OCI-M1 (cell line): ENCODE results near the gene MIPOL1.
"Not testable (repeated sequence)": the region's sequence is repeated elsewhere in the genome, so short reads cannot be mapped to it uniquely, and the experiment has no call there.

ENCODE experiments used
- DNase-seq: peaks from one replicate; lab custom pipeline; 2025; lab: John Stamatoyannopoulos, UW

The MIPOL1 gene

GRCh38 chr14:37545174-37545573 lies 347.4 kb downstream of the MIPOL1 start:
- no peak for DNase-seq

DNA sequence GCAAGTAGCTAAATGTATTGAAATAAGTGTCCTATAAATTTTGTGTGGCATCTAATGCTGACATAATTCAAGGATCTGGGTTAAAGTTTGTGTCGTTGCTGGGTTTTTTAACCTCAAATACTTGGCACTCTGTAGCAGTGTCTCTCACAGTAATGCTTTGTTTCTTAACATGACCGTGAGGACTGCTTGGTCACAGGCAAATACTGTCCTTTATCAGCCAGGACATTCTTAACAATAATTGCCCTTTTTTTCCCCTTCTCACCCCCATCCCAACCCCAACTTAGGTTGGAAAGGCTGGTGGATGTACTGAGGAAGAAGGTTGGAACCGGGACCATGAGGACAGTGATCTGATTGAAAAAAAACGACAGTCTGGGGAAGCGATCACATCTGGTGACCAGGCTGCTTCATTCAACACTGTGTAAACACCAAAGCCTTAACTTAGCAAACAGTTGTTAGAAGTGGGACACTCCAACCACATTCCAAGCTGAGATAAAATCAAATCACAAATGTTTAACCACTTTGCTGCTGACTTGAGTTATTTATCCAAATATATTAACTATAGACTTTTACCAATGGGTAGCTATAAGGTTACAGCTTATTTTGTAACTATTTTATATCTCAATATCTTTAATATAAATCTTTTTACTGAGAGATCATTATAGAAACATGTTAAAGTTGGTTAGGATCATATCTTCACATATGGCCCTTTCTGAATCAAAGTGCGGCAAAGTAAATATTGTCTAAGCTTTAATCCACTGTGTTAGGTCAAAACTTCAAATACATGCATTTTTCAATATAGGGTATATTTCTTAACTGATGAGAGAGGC lies 349.1 kb downstream of the MIPOL1 start:
- DNase-seq = no peak

DNA sequence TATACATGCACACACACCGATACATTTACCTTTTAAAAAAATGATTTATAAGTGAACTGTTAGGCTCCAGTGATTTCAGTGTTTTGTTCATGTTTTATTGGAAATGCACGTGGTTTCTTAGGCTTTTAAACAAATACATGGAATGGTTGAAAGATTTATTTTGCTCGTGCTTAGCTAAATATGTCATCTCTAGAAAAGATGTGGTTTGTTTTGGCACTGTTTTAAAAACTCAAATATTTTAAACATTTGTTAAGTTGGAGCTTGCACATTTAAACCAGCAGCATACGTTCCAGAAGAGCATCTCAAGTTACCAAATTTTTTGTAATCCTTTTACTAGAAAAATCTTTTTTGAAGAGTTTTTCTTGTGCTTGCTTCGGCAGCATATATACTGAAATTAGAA lies 352.8 kb downstream of the MIPOL1 start:
- no peak for DNase-seq

- DNase-seq = no peak
Measured at GRCh38 chr14:37551119-37551518, 353.4 kb downstream of the MIPOL1 start.

DNA sequence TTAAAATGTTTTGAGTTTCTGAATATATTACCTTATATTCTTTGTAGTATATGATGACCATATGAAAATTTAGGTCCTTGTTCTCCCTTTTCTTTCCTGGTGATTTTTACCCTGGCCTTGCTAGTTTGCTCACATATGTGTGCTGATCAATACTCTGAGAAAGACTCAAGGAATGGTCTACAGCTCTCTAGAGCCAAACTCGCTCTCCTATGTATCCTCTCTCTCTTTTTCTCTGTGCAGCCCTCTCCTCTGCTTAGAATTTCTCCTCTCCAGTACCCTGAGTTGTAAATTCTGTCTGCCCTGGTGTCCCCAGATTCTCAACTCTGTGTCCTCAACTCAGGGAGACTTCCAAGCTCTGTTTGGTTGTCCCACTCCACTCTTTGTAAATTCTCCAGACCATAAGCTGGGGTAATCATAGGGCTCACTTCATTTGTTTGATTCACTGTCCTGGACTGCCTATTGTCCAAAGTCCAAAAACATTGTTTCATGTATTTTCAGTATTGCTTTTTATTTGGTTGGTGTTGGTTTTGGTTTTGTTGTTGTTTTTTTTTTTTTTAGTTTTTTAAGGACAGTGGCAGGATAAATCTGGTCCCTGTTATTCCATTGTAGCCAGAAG lies 356.3 kb downstream of the MIPOL1 start:
- no peak for DNase-seq

DNA sequence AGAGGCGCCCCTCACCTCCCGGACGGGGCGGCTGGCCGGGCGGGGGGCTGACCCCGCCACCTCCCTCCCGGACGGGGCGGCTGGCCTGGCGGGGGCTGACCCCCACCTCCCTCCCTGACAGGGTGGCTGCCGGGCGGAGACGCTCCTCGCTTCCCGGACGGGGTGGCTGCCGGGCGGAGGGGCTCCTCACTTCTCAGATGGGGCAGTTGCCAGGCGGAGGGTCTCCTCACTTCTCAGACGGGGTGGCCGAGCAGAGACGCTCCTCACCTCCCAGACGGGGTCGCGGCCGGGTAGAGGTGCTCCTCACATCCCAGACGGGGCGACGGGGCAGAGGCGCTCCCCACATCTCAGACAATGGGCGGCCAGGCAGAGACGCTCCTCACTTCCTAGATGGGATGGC lies 357.9 kb downstream of the MIPOL1 start:
- DNase-seq = not testable (repeated sequence)

DNA sequence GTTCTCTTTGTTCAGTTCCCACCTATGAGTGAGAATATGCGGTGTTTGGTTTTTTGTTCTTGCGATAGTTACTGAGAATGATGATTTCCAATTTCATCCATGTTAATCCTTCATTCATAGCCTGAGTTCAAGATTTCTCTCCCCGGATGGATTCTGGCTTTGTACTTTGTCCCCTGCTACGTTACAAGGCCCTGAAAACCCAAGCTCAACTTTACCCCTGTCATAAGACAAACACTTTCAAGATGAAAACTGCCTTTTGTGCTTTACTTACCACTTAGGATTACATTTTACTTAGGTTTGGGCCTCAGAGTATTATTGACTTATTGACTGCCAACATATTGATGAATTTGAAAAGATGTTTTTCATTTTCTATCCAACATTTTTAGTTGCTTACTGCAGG lies 361.0 kb downstream of the MIPOL1 start:
- no peak for DNase-seq

DNA sequence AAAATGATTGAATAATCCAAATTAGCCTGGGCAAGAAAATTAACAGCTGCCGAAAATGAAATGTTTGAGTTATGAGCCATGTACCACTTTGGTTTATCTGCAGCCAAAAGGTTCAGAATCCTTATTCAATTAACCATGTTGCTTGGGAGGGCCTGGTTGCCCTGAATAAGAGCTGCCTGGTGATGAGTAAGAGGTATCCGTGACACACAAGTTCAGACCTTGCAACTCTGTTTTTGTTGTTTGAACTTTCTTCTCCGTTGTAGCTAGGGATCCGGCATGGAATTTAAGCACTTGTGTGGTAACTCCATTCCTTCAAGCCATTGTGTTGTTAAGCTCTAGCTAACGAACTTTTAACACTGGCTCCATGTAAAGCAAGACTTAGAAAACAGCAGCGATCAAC lies 361.6 kb downstream of the MIPOL1 start:
- no peak for DNase-seq

- no peak for DNase-seq
Measured at GRCh38 chr14:37563189-37563588, 365.5 kb downstream of the MIPOL1 start.

GRCh38 chr14:37565550-37565949 lies 367.8 kb downstream of the MIPOL1 start:
- DNase-seq = peak; percentile 5

DNA sequence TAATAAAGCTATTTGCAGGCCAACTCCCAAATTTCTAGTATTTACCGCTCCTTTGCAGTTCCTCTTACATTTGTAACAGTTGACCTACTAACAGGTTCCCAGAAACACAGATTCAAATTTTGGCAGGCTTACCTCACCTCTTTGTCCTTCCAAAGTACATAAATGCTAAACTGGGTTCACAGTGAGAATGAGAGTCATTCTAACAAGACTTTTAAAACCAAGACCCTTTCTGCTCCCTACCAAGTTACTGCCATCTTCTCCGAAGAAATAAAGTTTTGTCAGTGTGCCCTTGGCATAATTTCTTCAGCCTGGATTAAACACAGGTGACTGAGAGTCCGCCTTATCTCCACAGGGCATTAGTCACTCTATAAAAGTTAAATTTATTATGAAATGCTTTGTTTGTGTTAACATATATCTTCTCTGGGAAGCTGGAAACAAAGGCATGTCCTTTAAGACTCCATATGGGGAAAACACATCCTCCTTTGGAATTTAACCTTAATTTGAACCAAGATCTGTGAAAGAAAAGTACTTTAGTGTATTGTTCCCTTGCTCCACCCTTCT lies 369.2 kb downstream of the MIPOL1 start:
- no peak for DNase-seq

DNA sequence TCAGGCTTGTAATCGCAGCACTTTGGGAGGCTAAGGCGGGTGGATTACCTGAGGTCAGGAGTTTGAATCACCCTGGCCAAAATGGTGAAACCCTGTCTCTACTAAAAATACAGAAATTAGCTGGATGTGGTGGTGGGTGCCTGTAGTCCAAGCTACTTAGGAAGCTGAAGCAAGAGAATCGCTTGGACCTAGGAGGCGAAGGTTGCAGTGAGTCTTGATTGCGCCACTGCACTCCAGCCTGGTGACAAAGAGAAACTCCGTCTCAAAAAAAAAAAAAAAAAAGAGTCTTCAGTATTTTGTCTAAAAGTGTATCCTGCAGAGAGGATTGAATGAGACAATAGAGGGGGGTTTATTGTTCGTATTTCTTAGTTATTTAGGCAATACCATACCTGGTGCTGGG lies 372.0 kb downstream of the MIPOL1 start:
- DNase-seq = no peak

DNA sequence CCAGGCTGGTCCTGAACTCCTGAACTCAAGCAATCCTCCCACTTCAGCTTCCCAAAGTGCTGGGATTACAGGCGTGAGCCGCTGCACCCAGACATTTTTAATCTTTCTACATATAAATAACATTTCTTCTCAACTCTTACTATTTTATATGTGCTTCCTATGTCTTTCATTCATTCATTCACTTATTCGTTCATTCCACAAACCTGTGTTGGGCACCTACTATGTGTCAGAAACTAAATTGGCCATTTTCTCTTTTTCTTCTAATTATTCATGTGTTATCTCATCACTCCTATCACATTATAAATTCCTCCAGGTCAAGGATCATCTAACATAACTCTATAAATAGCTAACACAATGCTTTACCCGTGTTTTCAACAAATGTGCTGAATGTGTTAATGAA lies 373.7 kb downstream of the MIPOL1 start:
- DNase-seq = no peak

DNA sequence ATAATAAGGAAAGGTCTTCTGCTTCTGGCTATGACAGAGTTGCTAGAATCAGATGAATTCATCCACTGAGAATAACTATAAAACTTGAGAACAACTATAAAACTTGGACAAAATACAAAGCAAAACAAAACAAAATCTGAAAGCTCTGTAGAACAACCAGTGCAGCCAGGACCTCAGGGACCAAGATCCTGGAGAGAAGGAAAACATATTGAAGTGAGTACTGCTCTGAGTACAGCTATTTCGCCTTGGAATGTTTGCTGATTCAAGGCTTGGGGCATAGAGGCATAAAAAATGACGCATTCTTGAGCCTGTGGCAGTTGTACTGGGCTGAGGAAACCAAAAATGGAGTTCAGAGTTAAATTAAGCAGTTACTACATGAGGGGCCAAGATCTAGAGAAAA lies 375.6 kb downstream of the MIPOL1 start:
- DNase-seq = no peak

DNA sequence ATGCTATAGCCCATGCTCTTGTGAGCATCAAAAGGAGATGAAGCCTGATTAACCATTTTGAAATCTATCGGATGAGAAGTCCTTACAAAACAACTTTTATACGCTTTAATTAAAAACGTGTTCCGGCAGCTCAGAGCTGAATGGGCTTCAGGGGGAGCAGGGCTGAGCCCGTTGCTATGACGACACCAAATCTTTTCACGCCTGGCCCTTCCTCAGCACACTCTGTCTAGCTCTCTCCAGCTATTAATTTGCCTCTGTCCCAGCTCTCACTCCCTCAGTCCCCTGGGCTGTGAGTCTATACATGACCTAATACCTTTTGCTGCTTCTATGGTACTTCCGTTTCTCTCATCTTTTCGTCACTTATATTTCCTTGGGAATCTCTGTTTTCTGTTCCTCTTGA lies 381.5 kb downstream of the MIPOL1 start:
- no peak for DNase-seq

- DNase-seq = no peak
Measured at GRCh38 chr14:37580146-37580545, 382.4 kb downstream of the MIPOL1 start.

DNA sequence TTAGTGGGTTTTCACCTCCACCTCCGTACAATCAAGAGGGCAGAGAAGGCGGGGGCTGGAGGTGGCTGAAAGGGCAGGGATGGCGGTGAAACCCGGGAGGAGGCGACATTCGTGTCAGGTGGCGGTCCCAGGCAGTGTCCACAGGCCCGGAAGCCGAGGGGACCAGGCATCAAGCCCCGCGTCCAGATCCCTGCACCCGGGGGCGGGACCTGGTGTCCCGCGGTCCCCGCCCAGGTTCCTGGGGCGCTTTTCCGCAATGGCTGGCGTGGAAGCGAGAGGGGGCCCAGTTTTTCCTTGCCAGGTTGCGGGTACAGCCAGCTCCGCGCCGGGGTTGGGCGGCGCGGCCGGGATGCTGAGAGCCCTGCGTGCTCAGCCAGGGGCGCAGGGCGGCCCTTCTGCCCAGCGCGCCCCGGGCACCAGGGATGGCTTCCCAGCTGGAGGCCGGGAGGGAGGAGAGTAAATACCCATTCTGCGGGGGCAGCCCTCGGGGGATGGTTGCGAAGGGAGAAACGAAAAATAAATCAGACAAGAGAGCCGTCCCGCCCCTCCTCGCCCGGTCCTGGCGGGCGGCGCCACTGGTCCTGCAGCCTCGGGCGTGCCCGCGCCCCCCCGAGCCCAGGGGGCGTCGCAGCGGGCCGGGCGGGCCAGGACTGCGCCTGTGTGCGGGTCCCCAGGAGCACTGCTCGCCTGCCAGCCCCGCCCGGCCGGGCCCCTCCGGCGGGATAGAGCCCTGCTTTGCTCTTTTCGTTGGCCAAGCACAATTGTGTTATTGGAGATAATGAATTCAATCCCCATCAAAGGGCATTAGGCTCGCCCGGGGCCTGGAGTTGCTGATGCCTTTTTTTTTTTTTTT lies 385.8 kb downstream of the MIPOL1 start:
- DNase-seq = no peak

DNA sequence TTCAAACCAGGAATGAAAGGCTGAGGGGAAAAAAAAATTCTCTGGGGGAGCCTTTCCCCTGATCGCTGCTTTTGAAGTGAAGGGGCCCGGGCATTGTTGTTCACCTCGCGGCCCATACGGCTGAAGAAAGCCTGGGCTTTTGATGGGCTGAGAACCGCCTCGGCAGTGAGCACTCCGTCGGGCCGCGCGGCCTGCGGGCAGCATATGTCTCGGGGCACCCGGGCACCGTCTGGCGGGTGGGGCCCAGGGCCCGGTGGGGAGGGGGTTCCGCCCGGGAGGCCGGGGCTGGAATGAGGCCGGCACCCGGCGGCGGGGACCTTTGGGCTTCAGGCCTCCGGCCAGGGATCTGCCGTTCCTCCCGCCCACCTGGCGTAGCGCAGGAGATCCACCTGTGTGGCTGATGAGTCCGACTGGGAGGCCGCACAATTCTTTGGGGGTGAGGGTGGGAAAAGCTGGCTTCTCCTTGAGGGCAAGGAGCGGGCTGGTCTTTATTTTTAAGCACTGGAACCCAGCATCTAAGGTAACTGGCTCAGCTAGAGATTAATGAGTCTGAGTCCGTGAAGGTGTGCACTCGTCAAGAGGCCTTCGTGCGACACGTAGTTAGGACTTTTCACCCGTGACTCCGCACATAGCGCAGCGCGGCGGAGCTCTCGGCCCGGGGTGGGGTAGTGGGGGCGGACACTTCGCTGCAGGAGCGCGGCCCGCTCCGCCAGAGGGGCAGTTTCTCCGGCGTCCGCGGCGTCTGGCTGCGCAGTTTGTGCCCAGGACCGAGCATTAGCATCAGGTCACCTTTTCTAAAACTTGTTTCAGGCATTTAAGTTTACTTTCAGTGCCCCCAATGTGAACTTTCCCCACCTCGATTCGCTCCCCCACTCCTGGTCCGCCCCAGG lies 386.7 kb downstream of the MIPOL1 start:
- no peak for DNase-seq

DNA sequence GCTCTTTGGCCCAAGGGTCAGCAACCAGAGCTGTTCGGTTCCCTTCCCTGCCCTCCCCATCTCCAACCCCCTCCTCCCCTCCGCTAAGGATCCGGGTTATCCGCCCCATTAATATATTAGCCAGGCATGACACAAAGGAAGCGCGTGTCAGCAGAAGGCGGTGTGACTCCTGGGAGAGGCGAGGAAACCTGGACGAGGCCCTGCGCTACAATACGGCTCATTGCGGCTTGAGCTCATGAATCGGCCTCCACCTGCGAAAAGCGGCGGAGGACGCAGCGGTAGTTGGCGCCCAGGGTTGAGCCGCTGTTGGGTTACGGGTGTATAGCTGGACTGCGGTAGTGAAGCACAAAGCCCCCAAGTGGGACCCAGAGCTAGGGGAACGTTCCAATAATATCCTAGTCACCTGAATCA lies 387.4 kb downstream of the MIPOL1 start:
- DNase-seq = no peak

DNA sequence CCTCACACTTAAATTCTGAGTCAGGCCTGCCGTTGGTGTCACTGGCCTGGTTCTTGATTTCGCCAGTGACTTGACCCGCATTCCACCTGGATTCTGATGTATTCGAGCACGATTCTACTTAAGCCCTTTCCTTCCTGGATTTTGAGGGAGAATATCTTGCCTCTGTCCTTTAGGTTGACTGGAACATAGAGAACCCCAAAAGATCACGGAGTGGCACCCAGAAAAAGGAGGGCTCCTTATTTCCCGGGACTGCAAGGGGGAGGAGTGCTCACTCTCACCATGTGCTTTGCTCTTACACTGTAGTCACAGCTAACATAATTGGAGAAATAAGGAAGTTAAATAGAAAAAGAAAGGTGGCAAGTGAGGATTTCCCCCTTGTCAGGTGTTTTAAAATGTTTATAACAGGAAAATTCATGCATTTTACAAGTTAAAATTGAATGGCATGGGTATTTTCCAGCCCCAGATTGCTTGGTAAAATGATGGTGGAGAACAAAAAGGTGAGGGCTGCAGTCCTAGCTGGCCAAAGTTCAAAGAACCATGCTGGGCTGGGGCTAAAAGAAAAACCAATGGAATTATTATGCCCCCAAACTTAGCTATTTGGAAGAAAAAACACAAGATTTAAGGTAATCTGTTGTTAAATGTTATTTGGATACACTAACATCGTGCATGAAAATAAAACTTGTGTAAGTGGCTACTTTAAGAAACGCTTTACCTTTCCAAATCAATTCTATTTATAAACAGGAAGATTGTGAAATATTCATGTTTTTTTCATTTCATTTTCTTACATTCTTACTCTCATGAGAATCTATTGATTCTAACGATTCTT lies 388.4 kb downstream of the MIPOL1 start:
- no peak for DNase-seq

DNA sequence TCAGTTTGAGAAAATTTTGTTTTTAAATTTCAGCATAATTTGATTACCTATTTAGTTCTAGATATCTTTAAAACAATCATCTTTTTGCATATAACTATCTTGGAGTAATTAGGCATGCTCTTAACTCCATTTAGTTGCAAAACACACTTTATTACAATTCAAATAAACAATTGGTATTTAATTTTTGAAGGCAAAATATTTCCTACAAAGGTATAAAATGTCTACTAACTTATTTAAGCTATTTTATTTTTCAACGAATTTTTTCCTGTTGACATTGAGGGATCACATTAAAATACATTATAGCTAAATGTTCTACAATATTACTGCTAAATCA lies 389.0 kb downstream of the MIPOL1 start:
- no peak for DNase-seq
